ENCODE measurements around the gene JCAD. TPM values are rescaled to one million over a fixed set of nuclear protein-coding genes. Genes with fewer than 3 reads are reported as not detected.

Gene JCAD
- total RNA-seq, 1 experiment from 2014 or later: not detected

DNA sequence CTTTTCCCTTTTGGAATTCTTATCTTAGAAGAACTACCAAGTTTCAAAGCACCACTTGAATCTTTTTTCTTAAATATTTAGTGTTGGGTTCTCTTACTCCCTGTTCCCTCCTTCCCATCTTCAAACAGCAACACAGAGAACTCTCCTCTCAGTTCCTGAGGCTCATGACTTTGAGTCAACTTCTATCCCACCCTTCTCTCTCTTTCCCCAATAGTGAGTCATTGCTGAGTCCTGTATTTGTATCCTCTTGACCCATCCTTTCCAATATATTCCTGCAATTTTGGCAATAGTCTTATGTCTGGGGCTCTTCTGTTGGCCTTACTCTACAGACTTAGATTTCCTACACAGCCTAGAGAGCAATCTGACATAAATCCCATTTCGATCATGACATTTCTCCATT, 20.8 kb upstream of the JCAD start:
- H2AFZ ChIP-seq (ENCODE audit: low read length): no peak overlapping the region
- no peak for DNase-seq
- no peaks in the 10 kb centered on the region for H3K4me1 ChIP-seq (ENCODE audit: low read length)
- no peak overlapping the region for H3K4me2 ChIP-seq (ENCODE audit: low read depth, low read length, poor library complexity, severe bottlenecking)
- H3K9me3 ChIP-seq (ENCODE audit: low read length): 0 out of 2 replicates have a peak, but pooled peaks cover 3% of the 10 kb centered on the region
- no peaks in the 10 kb centered on the region for H3K27me3 ChIP-seq (ENCODE audit: low read length)
- H4K20me1 ChIP-seq (ENCODE audit: insufficient read depth, low read depth, low read length): no peaks in the 10 kb centered on the region
- H3K79me2 ChIP-seq (ENCODE audit: low read length): no peaks in the 10 kb centered on the region
- H3K9ac ChIP-seq (ENCODE audit: low read length): no peak overlapping the region
- H3K9me2 ChIP-seq (replicated peaks; ENCODE audit: insufficient read depth, low read length): no peaks in the 10 kb centered on the region
- H3K36me3 ChIP-seq (ENCODE audit: insufficient read depth, low read length): no peaks in the 10 kb centered on the region
- H3K27ac ChIP-seq (ENCODE audit: low read length): no peak overlapping the region
- no peak overlapping the region for H3K4me3 ChIP-seq (ENCODE audit: low read length)

DNA sequence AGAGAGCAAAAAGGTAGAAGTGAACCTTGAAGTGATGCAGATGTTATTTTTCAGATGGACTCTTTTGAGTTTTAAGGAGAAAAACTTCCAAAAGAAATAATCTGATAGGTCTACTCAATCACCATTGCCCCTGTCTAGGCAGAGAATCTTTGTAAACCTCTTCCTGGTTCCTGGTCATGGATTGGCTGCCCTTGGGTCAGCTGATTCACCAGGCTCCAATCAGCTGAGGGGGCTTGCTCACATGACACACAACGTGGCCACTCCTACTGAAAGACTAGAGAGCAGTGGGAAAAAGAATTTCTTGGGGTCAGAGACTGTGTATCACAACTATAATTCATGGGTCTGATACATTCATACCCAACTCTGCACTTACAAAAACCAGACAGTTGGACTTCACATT, 20.0 kb upstream of the JCAD start:
- H3K4me2 ChIP-seq (ENCODE audit: low read depth, low read length, poor library complexity, severe bottlenecking): no peak overlapping the region
- H3K9ac ChIP-seq (ENCODE audit: low read length): no peak overlapping the region
- no peaks in the 10 kb centered on the region for H3K27me3 ChIP-seq (ENCODE audit: low read length)
- H3K79me2 ChIP-seq (ENCODE audit: low read length): no peaks in the 10 kb centered on the region
- H3K36me3 ChIP-seq (ENCODE audit: insufficient read depth, low read length): no peaks in the 10 kb centered on the region
- 0 out of 2 replicates have a peak, but pooled peaks cover 3% of the 10 kb centered on the region for H3K9me3 ChIP-seq (ENCODE audit: low read length)
- H3K4me3 ChIP-seq (ENCODE audit: low read length): no peak overlapping the region
- no peak overlapping the region for H2AFZ ChIP-seq (ENCODE audit: low read length)
- no peak overlapping the region for H3K27ac ChIP-seq (ENCODE audit: low read length)
- H4K20me1 ChIP-seq (ENCODE audit: insufficient read depth, low read depth, low read length): no peaks in the 10 kb centered on the region
- DNase-seq: no peak
- no peaks in the 10 kb centered on the region for H3K9me2 ChIP-seq (replicated peaks; ENCODE audit: insufficient read depth, low read length)
- H3K4me1 ChIP-seq (ENCODE audit: low read length): no peaks in the 10 kb centered on the region

DNA sequence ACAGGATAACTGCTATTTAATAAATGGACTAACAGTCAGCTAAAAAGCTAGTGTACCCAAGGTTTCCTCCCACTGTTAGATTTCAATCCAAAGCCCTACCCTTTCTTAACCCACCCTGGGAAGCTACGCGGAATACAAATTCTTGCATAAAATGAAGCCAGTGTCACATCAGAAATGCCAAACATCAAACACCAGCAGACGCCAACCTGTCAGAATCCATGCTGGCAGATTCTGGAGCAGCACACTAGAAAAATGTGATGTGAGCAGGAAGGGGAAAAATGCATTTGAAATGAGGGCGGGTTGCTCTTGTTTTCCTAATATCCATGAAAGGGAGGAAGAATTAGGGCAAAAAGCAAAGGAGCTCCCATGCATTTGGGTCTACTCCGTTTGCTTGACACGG, 16.1 kb upstream of the JCAD start:
- no peak overlapping the region for H3K27ac ChIP-seq (ENCODE audit: low read length)
- no peaks in the 10 kb centered on the region for H4K20me1 ChIP-seq (ENCODE audit: insufficient read depth, low read depth, low read length)
- no peak overlapping the region for H3K4me3 ChIP-seq (ENCODE audit: low read length)
- DNase-seq: no peak
- H3K4me2 ChIP-seq (ENCODE audit: low read depth, low read length, poor library complexity, severe bottlenecking): no peak overlapping the region
- no peak overlapping the region for H3K9ac ChIP-seq (ENCODE audit: low read length)
- no peaks in the 10 kb centered on the region for H3K79me2 ChIP-seq (ENCODE audit: low read length)
- H3K36me3 ChIP-seq (ENCODE audit: insufficient read depth, low read length): no peaks in the 10 kb centered on the region
- H3K4me1 ChIP-seq (ENCODE audit: low read length): no peaks in the 10 kb centered on the region
- H2AFZ ChIP-seq (ENCODE audit: low read length): no peak overlapping the region
- H3K9me3 ChIP-seq (ENCODE audit: low read length): 0 out of 2 replicates have a peak, but pooled peaks cover 3% of the 10 kb centered on the region
- H3K27me3 ChIP-seq (ENCODE audit: low read length): no peaks in the 10 kb centered on the region
- H3K9me2 ChIP-seq (replicated peaks; ENCODE audit: insufficient read depth, low read length): no peaks in the 10 kb centered on the region

DNA sequence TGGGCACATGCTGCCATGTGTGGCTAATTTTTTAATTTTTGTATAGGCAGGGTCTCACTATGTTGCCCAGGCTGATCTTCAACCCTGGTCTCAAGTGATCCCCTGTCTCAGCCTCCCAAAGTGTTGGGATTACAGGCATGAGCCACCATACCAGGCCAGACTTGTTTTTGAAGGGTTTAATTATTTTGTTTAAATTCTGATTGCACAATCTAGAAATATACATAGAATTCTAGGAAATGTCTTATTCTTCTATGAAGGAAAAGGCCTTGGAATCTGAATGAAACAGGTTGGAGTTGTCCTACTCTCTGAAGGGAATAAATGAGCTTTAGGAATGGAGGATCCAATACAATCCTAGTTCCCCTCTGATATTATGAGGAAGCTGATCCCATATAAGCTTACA, 15.5 kb upstream of the JCAD start:
- Histone ChIP-seq H3K9ac (ENCODE audit: low read length) (no peak overlapping the region), H3K4me2 (ENCODE audit: low read depth, low read length, poor library complexity, severe bottlenecking) (no peak overlapping the region), H3K4me3 (ENCODE audit: low read length) (no peak overlapping the region), H4K20me1 (ENCODE audit: insufficient read depth, low read depth, low read length) (no peaks in the 10 kb centered on the region), H3K9me3 (ENCODE audit: low read length) (0 out of 2 replicates have a peak, but pooled peaks cover 3% of the 10 kb centered on the region), H3K9me2 (replicated peaks; ENCODE audit: insufficient read depth, low read length) (no peaks in the 10 kb centered on the region), H3K4me1 (ENCODE audit: low read length) (no peaks in the 10 kb centered on the region), H3K36me3 (ENCODE audit: insufficient read depth, low read length) (no peaks in the 10 kb centered on the region), H3K27ac (ENCODE audit: low read length) (no peak overlapping the region), H2AFZ (ENCODE audit: low read length) (no peak overlapping the region), H3K79me2 (ENCODE audit: low read length) (no peaks in the 10 kb centered on the region), H3K27me3 (ENCODE audit: low read length) (no peaks in the 10 kb centered on the region)
- no peak for DNase-seq

DNA sequence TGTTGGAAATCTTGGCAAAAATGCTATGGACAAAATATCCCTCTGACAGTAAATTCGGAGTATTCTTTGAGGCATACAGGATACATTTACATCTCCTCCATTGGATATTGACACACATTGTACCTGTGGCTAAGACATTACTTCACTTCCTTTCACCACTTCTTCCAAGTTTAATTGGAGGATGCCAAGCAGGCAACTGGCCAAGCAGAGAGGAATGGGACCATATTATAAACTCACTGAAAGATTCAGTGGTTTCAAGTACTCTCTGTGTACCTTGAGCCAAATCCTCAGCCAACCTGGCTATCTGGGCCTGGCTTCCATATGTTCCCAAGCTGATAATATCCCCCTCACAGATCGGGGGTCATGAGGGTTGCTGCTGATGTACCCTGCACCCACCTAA, 14.7 kb upstream of the JCAD start:
- no peak overlapping the region for H2AFZ ChIP-seq (ENCODE audit: low read length)
- H3K27ac ChIP-seq (ENCODE audit: low read length): no peak overlapping the region
- H3K4me2 ChIP-seq (ENCODE audit: low read depth, low read length, poor library complexity, severe bottlenecking): no peak overlapping the region

DNA sequence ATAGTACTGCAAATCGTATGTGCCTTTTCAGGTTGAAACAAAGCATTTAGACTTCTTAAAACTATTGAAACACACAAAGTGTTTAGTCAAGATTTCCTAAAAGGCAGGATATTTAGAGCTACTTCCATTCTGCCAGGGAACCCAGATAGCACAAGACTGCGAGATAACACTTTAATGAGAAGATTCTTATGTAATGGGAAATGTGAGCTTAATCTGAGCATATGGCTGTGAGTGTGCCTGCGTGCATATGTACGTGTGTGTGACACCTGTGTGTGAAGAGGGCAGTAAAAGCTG, 14.3 kb upstream of the JCAD start:
- no peaks in the 10 kb centered on the region for H3K36me3 ChIP-seq (ENCODE audit: insufficient read depth, low read length)
- DNase-seq: no peak
- H3K4me1 ChIP-seq (ENCODE audit: low read length): no peaks in the 10 kb centered on the region
- H3K4me3 ChIP-seq (ENCODE audit: low read length): no peak overlapping the region
- H3K9me2 ChIP-seq (replicated peaks; ENCODE audit: insufficient read depth, low read length): no peaks in the 10 kb centered on the region
- no peak overlapping the region for H2AFZ ChIP-seq (ENCODE audit: low read length)
- H4K20me1 ChIP-seq (ENCODE audit: insufficient read depth, low read depth, low read length): no peaks in the 10 kb centered on the region
- no peaks in the 10 kb centered on the region for H3K79me2 ChIP-seq (ENCODE audit: low read length)
- H3K27me3 ChIP-seq (ENCODE audit: low read length): no peaks in the 10 kb centered on the region
- no peaks in the 10 kb centered on the region for H3K9me3 ChIP-seq (ENCODE audit: low read length)
- H3K9ac ChIP-seq (ENCODE audit: low read length): no peak overlapping the region
- no peak overlapping the region for H3K4me2 ChIP-seq (ENCODE audit: low read depth, low read length, poor library complexity, severe bottlenecking)
- no peak overlapping the region for H3K27ac ChIP-seq (ENCODE audit: low read length)

More for the DNA sequence above, 14.7 kb upstream of the JCAD start:
- Histone ChIP-seq H3K4me1 (ENCODE audit: low read length) (no peaks in the 10 kb centered on the region), H3K9ac (ENCODE audit: low read length) (no peak overlapping the region), H3K79me2 (ENCODE audit: low read length) (no peaks in the 10 kb centered on the region), H3K27me3 (ENCODE audit: low read length) (no peaks in the 10 kb centered on the region), H3K9me3 (ENCODE audit: low read length) (no peaks in the 10 kb centered on the region), H3K9me2 (replicated peaks; ENCODE audit: insufficient read depth, low read length) (no peaks in the 10 kb centered on the region), H4K20me1 (ENCODE audit: insufficient read depth, low read depth, low read length) (no peaks in the 10 kb centered on the region), H3K36me3 (ENCODE audit: insufficient read depth, low read length) (no peaks in the 10 kb centered on the region), H3K4me3 (ENCODE audit: low read length) (no peak overlapping the region)
- DNase-seq: no peak

DNA sequence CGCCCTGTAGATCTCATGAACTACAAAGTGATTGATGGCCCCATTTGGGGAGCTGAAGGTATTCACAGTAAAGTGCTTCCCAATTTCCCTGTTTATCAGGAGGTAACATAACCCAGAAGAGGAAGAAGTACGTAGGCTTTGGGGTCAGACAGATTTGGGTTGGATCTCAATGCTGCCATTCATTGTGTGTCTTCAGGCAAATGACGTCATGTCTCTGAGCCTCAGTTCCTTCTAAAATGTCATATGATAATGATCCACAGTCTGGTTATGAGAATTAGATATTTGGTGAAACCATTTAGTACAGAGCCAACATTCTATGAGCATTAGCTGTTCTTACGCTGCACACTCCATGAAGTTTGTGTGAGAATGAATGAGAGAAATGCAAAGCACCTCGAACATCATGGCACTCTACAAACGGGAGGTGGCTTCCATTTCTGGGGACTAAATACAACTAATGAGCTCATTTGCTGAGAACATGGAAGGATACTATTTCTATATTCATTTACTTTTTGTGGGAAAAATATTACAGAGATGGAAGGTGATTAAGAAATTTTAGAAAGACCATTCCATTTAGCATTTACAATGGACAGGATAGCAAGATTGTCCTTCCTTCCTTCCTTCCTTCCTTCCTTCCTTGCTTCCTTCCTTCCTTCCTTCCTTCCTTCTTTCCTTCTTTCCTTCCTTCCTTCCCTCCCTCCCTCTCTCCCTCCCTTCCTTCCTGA, 13.8 kb upstream of the JCAD start:
- Histone ChIP-seq H3K79me2 (ENCODE audit: low read length) (no peaks in the 10 kb centered on the region), H3K4me1 (ENCODE audit: low read length) (no peaks in the 10 kb centered on the region), H3K9me3 (ENCODE audit: low read length) (no peaks in the 10 kb centered on the region), H3K9ac (ENCODE audit: low read length) (no peak overlapping the region), H3K27ac (ENCODE audit: low read length) (no peak overlapping the region), H4K20me1 (ENCODE audit: insufficient read depth, low read depth, low read length) (no peaks in the 10 kb centered on the region), H3K4me2 (ENCODE audit: low read depth, low read length, poor library complexity, severe bottlenecking) (no peak overlapping the region), H2AFZ (ENCODE audit: low read length) (no peak overlapping the region), H3K27me3 (ENCODE audit: low read length) (no peaks in the 10 kb centered on the region), H3K9me2 (replicated peaks; ENCODE audit: insufficient read depth, low read length) (no peaks in the 10 kb centered on the region), H3K36me3 (ENCODE audit: insufficient read depth, low read length) (no peaks in the 10 kb centered on the region), H3K4me3 (ENCODE audit: low read length) (no peak overlapping the region)
- no peak for DNase-seq

DNA sequence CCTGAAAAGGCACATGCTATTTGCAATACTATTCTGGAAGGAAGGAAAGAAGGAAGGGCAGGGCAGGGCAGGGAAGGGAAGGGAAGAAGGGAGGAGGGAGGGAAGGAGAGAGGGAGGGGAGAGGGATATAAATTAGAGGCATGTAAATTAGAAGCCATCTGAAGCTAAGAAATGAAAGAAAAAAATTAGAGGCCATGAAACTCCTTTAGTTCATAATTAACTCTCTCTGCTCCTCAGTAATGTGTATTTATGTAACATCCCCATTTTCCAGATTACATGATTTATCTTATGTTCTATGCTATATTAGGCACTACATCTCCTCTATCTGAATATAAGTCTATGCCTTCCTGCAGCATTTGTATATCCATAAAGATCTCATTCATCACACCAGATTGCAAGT, 12.7 kb upstream of the JCAD start:
- Histone ChIP-seq H3K4me1 (ENCODE audit: low read length) (no peaks in the 10 kb centered on the region), H3K36me3 (ENCODE audit: insufficient read depth, low read length) (no peaks in the 10 kb centered on the region), H3K4me2 (ENCODE audit: low read depth, low read length, poor library complexity, severe bottlenecking) (no peak overlapping the region), H3K27ac (ENCODE audit: low read length) (no peak overlapping the region), H3K9ac (ENCODE audit: low read length) (no peak overlapping the region), H3K4me3 (ENCODE audit: low read length) (no peak overlapping the region), H3K9me2 (replicated peaks; ENCODE audit: insufficient read depth, low read length) (no peaks in the 10 kb centered on the region), H3K9me3 (ENCODE audit: low read length) (no peaks in the 10 kb centered on the region), H3K27me3 (ENCODE audit: low read length) (no peaks in the 10 kb centered on the region), H2AFZ (ENCODE audit: low read length) (no peak overlapping the region), H4K20me1 (ENCODE audit: insufficient read depth, low read depth, low read length) (no peaks in the 10 kb centered on the region), H3K79me2 (ENCODE audit: low read length) (no peaks in the 10 kb centered on the region)
- DNase-seq: no peak

Data from Karpas-422 (cell line).